ENCODE results near the gene OR2M4. TPM values are rescaled to one million over a fixed set of nuclear protein-coding genes. Genes with fewer than 3 reads are reported as not detected.
"Not testable (repeated sequence)": the region's sequence is repeated elsewhere in the genome, so short reads cannot be mapped to it uniquely, and the experiment has no call there.

OR2M4 gene
- total RNA-seq, 1 experiment from 2014 or later: not detected

- no peaks in the 10 kb centered on the region for H3K79me2 ChIP-seq (ENCODE audit: insufficient read depth, low read length)
- H3K4me3 Mint-ChIP-seq: no peak overlapping the region
- peak; percentile 68 for TF ChIP-seq CTCF (conservative IDR thresholded peaks at IDR 0.05)
- H3K18ac ChIP-seq (ENCODE audit: insufficient read length, low read depth, low read length): no peak overlapping the region
- H2BK15ac ChIP-seq (ENCODE audit: low read depth, low read length): no peak overlapping the region
- H3K4me1 Mint-ChIP-seq: no peaks in the 10 kb centered on the region
- H4K20me1 ChIP-seq (ENCODE audit: control insufficient read depth, insufficient read depth, insufficient read length): no peaks in the 10 kb centered on the region
- no peak overlapping the region for H3K9ac ChIP-seq (ENCODE audit: extremely low read depth, insufficient read length, low read length)
- H4K91ac ChIP-seq (ENCODE audit: insufficient read length, low read depth, low read length): no peak overlapping the region
- H3K4ac ChIP-seq (ENCODE audit: low read depth, low read length): no peak overlapping the region
- H2BK12ac ChIP-seq (ENCODE audit: insufficient read length, low read depth, low read length): no peak overlapping the region
- peaks cover 2% of the 10 kb centered on the region for H3K27me3 Mint-ChIP-seq (ENCODE audit: low read depth)
- H3K56ac ChIP-seq (ENCODE audit: insufficient read length, low read depth, low read length): no peak overlapping the region
- H3K4me2 ChIP-seq (ENCODE audit: insufficient read depth, insufficient read length, low read length): no peak overlapping the region
- no peak for DNase-seq
- WGBS (ENCODE audit: extremely low coverage, insufficient read length, low lambda C conversion rate): no CpG with 5 or more reads among the region's 14 CpGs
- no peak overlapping the region for H3K23ac ChIP-seq (ENCODE audit: insufficient read length, low read depth, low read length)
- H3K14ac ChIP-seq (ENCODE audit: insufficient read depth, low read length): no peak overlapping the region
- H2BK120ac ChIP-seq (ENCODE audit: low read depth, low read length, poor library complexity, severe bottlenecking): no peak overlapping the region
- H2AFZ ChIP-seq (ENCODE audit: low read length): no peak overlapping the region
- no peaks in the 10 kb centered on the region for H3K27me3 ChIP-seq (ENCODE audit: insufficient read depth, low read length)
- H3K79me1 ChIP-seq (ENCODE audit: insufficient read depth, low read depth, low read length, poor library complexity, severe bottlenecking): no peaks in the 10 kb centered on the region
- H2BK20ac ChIP-seq (ENCODE audit: low read depth, low read length, poor library complexity, severe bottlenecking): no peak overlapping the region
- H3K9me3 ChIP-seq (ENCODE audit: control insufficient read depth, low read depth, low read length): peaks cover 82% of the 10 kb centered on the region
- no peaks in the 10 kb centered on the region for H3K23me2 ChIP-seq (ENCODE audit: insufficient read length, low read depth, low read length, poor library complexity, severe bottlenecking)
- H4K5ac ChIP-seq (ENCODE audit: insufficient read length, low read depth, low read length): no peak overlapping the region
- H3K27ac Mint-ChIP-seq: no peak overlapping the region
- peaks cover 83 to 87% of the 10 kb centered on the region in 2 experiments for H3K9me3 Mint-ChIP-seq
- peaks cover 0 to 25% (median 10%) of the 10 kb centered on the region in 3 experiments; a peak in 5 of 7 replicates for H3K36me3 Mint-ChIP-seq (ENCODE audit: insufficient read depth in 1 of 3, low read depth in 3 of 3)
- no peak overlapping the region for H2BK5ac ChIP-seq (ENCODE audit: insufficient read length, low read length)
- H2AK5ac ChIP-seq (ENCODE audit: insufficient read length, low read length): no peak overlapping the region
- H3T11ph ChIP-seq (ENCODE audit: low read length): no peak overlapping the region
- no peak overlapping the region for H4K8ac ChIP-seq (replicated peaks; ENCODE audit: insufficient read length, low read depth, low read length)
- H3K4me1 ChIP-seq (ENCODE audit: insufficient read depth, low read length): no peaks in the 10 kb centered on the region
- H3K27ac ChIP-seq (ENCODE audit: insufficient read length, low read depth, low read length): no peak overlapping the region
Measured at GRCh38 chr1:248243204-248243603, 12.0 kb downstream of the OR2M4 start.

GRCh38 chr1:248259309-248259708, 28.1 kb downstream of the OR2M4 start:
- not testable (repeated sequence) for H3K18ac ChIP-seq (ENCODE audit: insufficient read length, low read depth, low read length); H3K4me3 Mint-ChIP-seq; H3K79me1 ChIP-seq (ENCODE audit: insufficient read depth, low read depth, low read length, poor library complexity, severe bottlenecking); H3K27ac ChIP-seq (ENCODE audit: insufficient read length, low read depth, low read length); DNase-seq; H4K91ac ChIP-seq (ENCODE audit: insufficient read length, low read depth, low read length); H3K14ac ChIP-seq (ENCODE audit: insufficient read depth, low read length); H3K23me2 ChIP-seq (ENCODE audit: insufficient read length, low read depth, low read length, poor library complexity, severe bottlenecking); H3K79me2 ChIP-seq (ENCODE audit: insufficient read depth, low read length); H3K27me3 ChIP-seq (ENCODE audit: insufficient read depth, low read length); H3T11ph ChIP-seq (ENCODE audit: low read length); H2BK15ac ChIP-seq (ENCODE audit: low read depth, low read length); H2BK12ac ChIP-seq (ENCODE audit: insufficient read length, low read depth, low read length); H3K9ac ChIP-seq (ENCODE audit: extremely low read depth, insufficient read length, low read length); H3K4me1 Mint-ChIP-seq; H2BK20ac ChIP-seq (ENCODE audit: low read depth, low read length, poor library complexity, severe bottlenecking); H4K20me1 ChIP-seq (ENCODE audit: control insufficient read depth, insufficient read depth, insufficient read length); H3K4ac ChIP-seq (ENCODE audit: low read depth, low read length); H3K23ac ChIP-seq (ENCODE audit: insufficient read length, low read depth, low read length); H2AFZ ChIP-seq (ENCODE audit: low read length); H3K27ac Mint-ChIP-seq; H2BK5ac ChIP-seq (ENCODE audit: insufficient read length, low read length); H2BK120ac ChIP-seq (ENCODE audit: low read depth, low read length, poor library complexity, severe bottlenecking); H3K27me3 Mint-ChIP-seq (ENCODE audit: low read depth); H3K4me1 ChIP-seq (ENCODE audit: insufficient read depth, low read length); H4K8ac ChIP-seq (replicated peaks; ENCODE audit: insufficient read length, low read depth, low read length); H3K4me2 ChIP-seq (ENCODE audit: insufficient read depth, insufficient read length, low read length); H2AK5ac ChIP-seq (ENCODE audit: insufficient read length, low read length); H4K5ac ChIP-seq (ENCODE audit: insufficient read length, low read depth, low read length); H3K56ac ChIP-seq (ENCODE audit: insufficient read length, low read depth, low read length)
- WGBS (ENCODE audit: extremely low coverage, insufficient read length, low lambda C conversion rate): no CpG with 5 or more reads among the region's 1 CpG
- peaks cover 57 to 68% of the 10 kb centered on the region in 2 experiments for H3K9me3 Mint-ChIP-seq
- peaks cover 32% of the 10 kb centered on the region for H3K9me3 ChIP-seq (ENCODE audit: control insufficient read depth, low read depth, low read length)
- peaks cover 0 to 21% (median 5%) of the 10 kb centered on the region in 3 experiments; a peak in 4 of 7 replicates for H3K36me3 Mint-ChIP-seq (ENCODE audit: insufficient read depth in 1 of 3, low read depth in 3 of 3)

Measured in H9 (cell line).